ENCODE results near the gene KCNN2. TPM values are rescaled to one million over a fixed set of nuclear protein-coding genes. Genes with fewer than 3 reads are reported as not detected.

Gene KCNN2
- total and polyA plus RNA-seq, 2 of the 8 experiments (the other 6 are each of a cell fraction or from before 2014, with no cell fraction given): 13.1 to 18.6 TPM

GRCh38 chr5:114500756-114501155 is 138.9 kb downstream of the KCNN2 start:
- no peak overlapping the region for H4K5ac ChIP-seq (ENCODE audit: insufficient read length, low read depth, low read length)
- H3K36me3 ChIP-seq (ENCODE audit: control insufficient read depth in 2 of 4, insufficient read depth in 4 of 4, low read length in 3 of 4): peaks cover 4 to 15% (median 7%) of the 10 kb centered on the region in 4 experiments; a peak in 7 of 8 replicates
- H4K8ac ChIP-seq (ENCODE audit: extremely low read depth, insufficient read depth, low read length): no peak overlapping the region
- WGBS, 2 experiments (ENCODE audit: extremely low coverage in 1 of 2, insufficient coverage in 1 of 2, insufficient read length in 1 of 2, insufficient replicate concordance in 2 of 2, low coverage in 1 of 2, low lambda C conversion rate in 2 of 2, missing lambda C conversion rate in 1 of 2): 90% methylated on average over 4 of the region's 4 CpGs; no CpG with 5 or more reads in 1 of the 2 experiments
- H2BK5ac ChIP-seq (ENCODE audit: low read depth, low read length): no peak overlapping the region
- no peak overlapping the region for H3K18ac ChIP-seq (ENCODE audit: extremely low read depth, low read length)
- H3K4me3 ChIP-seq (ENCODE audit: extremely low read depth in 1 of 4, insufficient read depth in 2 of 4, low read depth in 3 of 4, low read length in 4 of 4): no peak overlapping the region
- no peak overlapping the region for H2BK20ac ChIP-seq (ENCODE audit: low read length)
- no peaks in the 10 kb centered on the region for H3K79me2 ChIP-seq (ENCODE audit: control insufficient read depth in 1 of 2, insufficient read depth in 2 of 2, low read length in 2 of 2)
- no peak overlapping the region for H2BK12ac ChIP-seq (ENCODE audit: low read depth, low read length)
- H2BK15ac ChIP-seq (ENCODE audit: low read length): no peak overlapping the region
- H4K20me1 ChIP-seq (replicated peaks in 1 of 2; ENCODE audit: control insufficient read depth in 1 of 2, insufficient read depth in 2 of 2, low read length in 2 of 2): no peaks in the 10 kb centered on the region
- H2AFZ ChIP-seq (ENCODE audit: low read length): no peak overlapping the region
- H3K4me1 ChIP-seq (replicated peaks in 1 of 4; ENCODE audit: control insufficient read depth in 3 of 4, insufficient read depth in 4 of 4, low read length in 3 of 4): no peaks in the 10 kb centered on the region
- no peak overlapping the region for H3K56ac ChIP-seq (replicated peaks; ENCODE audit: insufficient read length, low read depth, low read length)
- no peak overlapping the region for H2BK120ac ChIP-seq (replicated peaks; ENCODE audit: low read depth, low read length)
- no peaks in the 10 kb centered on the region for H3K79me1 ChIP-seq (ENCODE audit: low read depth, low read length)
- H3K9me3 ChIP-seq (ENCODE audit: insufficient read depth in 2 of 2, low read depth in 1 of 2, low read length in 1 of 2): no peaks in the 10 kb centered on the region
- DNase-seq (ENCODE audit: low read depth in 1 of 2, low spot score in 2 of 2) (no peak), FAIRE-seq (no peak)
- H3K27me3 ChIP-seq (replicated peaks in 1 of 4; ENCODE audit: control insufficient read depth in 3 of 4, extremely low read depth in 1 of 4, insufficient read depth in 3 of 4, low read length in 3 of 4): no peaks in the 10 kb centered on the region
- no peak overlapping the region for H4K91ac ChIP-seq (replicated peaks; ENCODE audit: insufficient read length, low read length)
- H3K4ac ChIP-seq (replicated peaks; ENCODE audit: insufficient read length, low read depth, low read length): no peak overlapping the region
- H3K4me2 ChIP-seq (ENCODE audit: insufficient read depth in 1 of 2, low read depth in 2 of 2, low read length in 2 of 2): no peak overlapping the region
- no peak overlapping the region for H3K9ac ChIP-seq (replicated peaks in 1 of 4; ENCODE audit: extremely low read depth in 1 of 4, low read depth in 3 of 4, low read length in 3 of 4)
- H3K23me2 ChIP-seq (ENCODE audit: low read depth, low read length): no peaks in the 10 kb centered on the region
- no peak overlapping the region for H3K23ac ChIP-seq (ENCODE audit: insufficient read length)
- no peak overlapping the region for H3K27ac ChIP-seq (ENCODE audit: low read depth, low read length)
- no peak overlapping the region for H2AK5ac ChIP-seq (ENCODE audit: low read depth, low read length)
- H3K14ac ChIP-seq (ENCODE audit: insufficient read length): no peak overlapping the region
- POLR2A ChIA-PET (ENCODE audit: partially characterized antibody): no interaction called here
- CTCF ChIA-PET (ENCODE audit: partially characterized antibody): no interaction called here
- no peak for TF ChIP-seq TAF7 (optimal IDR thresholded peaks at IDR 0.05; ENCODE audit: borderline replicate concordance, low read depth, low read length)
- no peak for TF ChIP-seq CHD1 (IDR thresholded peaks at IDR 0.05; ENCODE audit: low read depth, low read length)
- no peak for TF ChIP-seq SAP30 (IDR thresholded peaks at IDR 0.05; ENCODE audit: insufficient read depth, insufficient replicate concordance, low read length)
- no peak for TF ChIP-seq NANOG (IDR thresholded peaks at IDR 0.05; ENCODE audit: insufficient read depth, low read depth, low read length, poor library complexity, severe bottlenecking)
- TF ChIP-seq RNF2 (IDR thresholded peaks at IDR 0.05; ENCODE audit: borderline replicate concordance, low read depth, low read length, missing control alignments, poor library complexity, severe bottlenecking): no peak
- no peak for TF ChIP-seq YY1 (IDR thresholded peaks at IDR 0.05; ENCODE audit: low read depth, low read length)
- TF ChIP-seq BCL11A (IDR thresholded peaks at IDR 0.05; ENCODE audit: low read depth in 2 of 2, low read length in 2 of 2): no peak
- no peak for TF ChIP-seq CTCF (IDR thresholded peaks at IDR 0.05; ENCODE audit: control extremely low read depth in 1 of 3, insufficient read depth in 1 of 3, low read depth in 1 of 3, low read length in 3 of 3)
- TF ChIP-seq SRF (IDR thresholded peaks at IDR 0.05; ENCODE audit: low read depth, low read length): no peak
- TF ChIP-seq CBX8 (IDR thresholded peaks at IDR 0.05; ENCODE audit: borderline replicate concordance, low read depth, low read length): no peak
